ENCODE measurements around the gene FBXW11.

FBXW11 gene

DNA sequence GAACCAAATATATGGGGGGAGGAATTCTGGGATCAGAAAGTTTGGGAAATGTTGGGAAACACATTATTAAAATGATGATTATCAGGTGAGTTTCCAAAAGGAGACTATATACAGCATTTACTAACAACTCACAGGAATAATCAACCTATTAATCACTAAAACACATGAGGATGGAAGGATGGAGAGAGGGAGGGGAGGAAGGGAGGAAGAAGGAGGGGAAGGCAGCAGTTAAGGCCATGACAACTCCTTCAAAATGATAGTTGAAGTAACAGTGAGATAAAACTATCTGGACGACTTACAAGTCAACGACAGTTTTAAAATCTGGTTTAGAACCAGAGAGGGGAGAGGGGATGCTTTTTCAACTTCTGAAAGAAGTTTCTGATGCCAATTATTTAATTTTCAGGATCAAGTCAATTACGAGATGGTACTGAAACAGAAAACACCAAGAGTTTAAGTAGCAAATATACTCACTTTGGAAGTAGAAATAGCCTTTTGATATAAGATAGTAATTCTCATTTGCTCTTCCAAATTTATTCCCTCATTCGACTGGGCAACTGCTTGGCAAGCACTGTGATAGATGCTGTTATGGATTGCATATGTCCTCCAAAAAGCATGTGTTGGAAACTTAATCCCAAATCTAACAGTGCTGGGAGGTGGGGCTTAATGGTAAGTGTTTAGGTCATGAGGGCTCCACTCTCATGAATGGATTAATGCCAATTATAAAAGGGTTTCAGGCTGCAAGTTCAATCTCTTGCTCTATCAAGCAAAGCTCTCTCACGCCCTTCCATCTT, 30.4 kb downstream of the FBXW11 start:
- no peaks in the 10 kb centered on the region for H3K36me3 Mint-ChIP-seq (ENCODE audit: insufficient read depth)

GRCh38 chr5:171975262-171975876, 31.1 kb downstream of the FBXW11 start:
- Mint-ChIP-seq H3K4me3 (no peak overlapping the region), H3K27me3 (no peaks in the 10 kb centered on the region), H3K4me1 (peaks cover 62% of the 10 kb centered on the region), H3K36me3 (ENCODE audit: insufficient read depth) (no peaks in the 10 kb centered on the region), H3K9me3 (peaks cover under 1% of the 10 kb centered on the region), H3K27ac (ENCODE audit: low read depth) (no peak overlapping the region)
- ATAC-seq (replicated peaks; ENCODE audit: extremely low read depth, poor library complexity, severe bottlenecking) (no peak), DNase-seq (ENCODE audit: low spot score in 2 of 2) (no peak)

More for the DNA sequence above, 30.4 kb downstream of the FBXW11 start:
- Mint-ChIP-seq H3K4me3 (no peak overlapping the region), H3K27ac (ENCODE audit: low read depth) (no peak overlapping the region), H3K9me3 (no peaks in the 10 kb centered on the region), H3K27me3 (no peaks in the 10 kb centered on the region), H3K4me1 (peaks cover 56% of the 10 kb centered on the region)
- no peak for DNase-seq (ENCODE audit: low spot score in 2 of 2)
- ATAC-seq (replicated peaks; ENCODE audit: extremely low read depth, poor library complexity, severe bottlenecking): no peak

DNA sequence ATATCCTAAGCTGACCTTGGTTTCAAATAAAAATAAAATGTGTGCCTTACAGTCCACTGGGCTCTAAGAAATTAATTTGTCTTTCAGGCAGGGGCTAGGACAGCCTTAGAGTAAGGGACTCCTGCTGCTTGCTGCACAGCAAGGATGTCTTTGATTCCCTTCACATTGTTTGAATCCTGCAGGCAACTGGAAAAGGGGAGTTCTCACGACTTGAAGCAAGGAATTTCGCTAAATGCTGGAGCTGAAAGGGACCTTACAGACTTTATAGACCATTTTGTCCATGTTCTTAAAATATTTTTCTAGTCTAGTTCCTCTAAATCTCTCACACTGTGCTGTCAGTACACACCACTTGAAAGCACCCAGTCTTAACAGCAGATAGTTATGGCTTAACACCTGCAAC, 35.6 kb downstream of the FBXW11 start:
- DNase-seq (ENCODE audit: low spot score in 2 of 2): no peak
- Mint-ChIP-seq H3K4me1 (peaks cover 56% of the 10 kb centered on the region), H3K4me3 (no peak overlapping the region), H3K27ac (ENCODE audit: low read depth) (no peak overlapping the region), H3K9me3 (peaks cover 7% of the 10 kb centered on the region), H3K36me3 (ENCODE audit: insufficient read depth) (peaks cover 13% of the 10 kb centered on the region), H3K27me3 (no peaks in the 10 kb centered on the region)
- no peak for ATAC-seq (replicated peaks; ENCODE audit: extremely low read depth, poor library complexity, severe bottlenecking)

GRCh38 chr5:171969288-171969880, 37.1 kb downstream of the FBXW11 start:
- Mint-ChIP-seq H3K9me3 (peaks cover 10% of the 10 kb centered on the region), H3K36me3 (ENCODE audit: insufficient read depth) (peaks cover 15% of the 10 kb centered on the region), H3K27me3 (no peaks in the 10 kb centered on the region), H3K4me3 (no peak overlapping the region), H3K27ac (ENCODE audit: low read depth) (no peak overlapping the region), H3K4me1 (peaks cover 54% of the 10 kb centered on the region)
- DNase-seq (ENCODE audit: low spot score in 2 of 2) (no peak), ATAC-seq (replicated peaks; ENCODE audit: extremely low read depth, poor library complexity, severe bottlenecking) (no peak)

GRCh38 chr5:171968531-171968930, 37.9 kb downstream of the FBXW11 start:
- H3K36me3 Mint-ChIP-seq (ENCODE audit: insufficient read depth): peaks cover 15% of the 10 kb centered on the region
- H3K4me1 Mint-ChIP-seq: peaks cover 60% of the 10 kb centered on the region

DNA sequence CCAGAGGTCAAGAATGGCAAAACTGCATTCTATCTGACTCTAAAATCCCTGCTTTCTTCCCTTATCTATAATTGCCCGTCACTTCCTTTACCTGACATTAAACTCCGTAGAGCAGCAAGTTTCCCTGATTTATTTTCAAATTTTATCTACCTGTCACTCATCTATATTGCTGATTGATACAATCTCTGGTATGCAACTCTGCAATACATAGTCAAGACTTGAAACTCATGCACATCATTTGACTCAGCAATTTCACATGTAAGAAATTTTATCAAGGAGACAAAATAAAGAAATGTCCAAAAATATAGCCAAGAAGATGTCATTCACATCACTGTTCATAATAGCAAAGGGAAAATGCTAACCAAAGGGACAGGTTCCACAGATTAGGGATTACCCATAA, 39.5 kb downstream of the FBXW11 start:
- H3K4me1 Mint-ChIP-seq: peaks cover 61% of the 10 kb centered on the region
- no peak overlapping the region for H3K4me3 Mint-ChIP-seq
- ATAC-seq (replicated peaks; ENCODE audit: extremely low read depth, poor library complexity, severe bottlenecking): no peak
- H3K27ac Mint-ChIP-seq (ENCODE audit: low read depth): no peak overlapping the region
- no peak for DNase-seq (ENCODE audit: low spot score in 2 of 2)
- H3K36me3 Mint-ChIP-seq (ENCODE audit: insufficient read depth): peaks cover 15% of the 10 kb centered on the region
- H3K9me3 Mint-ChIP-seq: peaks cover 10% of the 10 kb centered on the region
- H3K27me3 Mint-ChIP-seq: no peaks in the 10 kb centered on the region

More at GRCh38 chr5:171968531-171968930, 37.9 kb downstream of the FBXW11 start:
- Mint-ChIP-seq H3K9me3 (peaks cover 10% of the 10 kb centered on the region), H3K27me3 (no peaks in the 10 kb centered on the region), H3K27ac (ENCODE audit: low read depth) (no peak overlapping the region), H3K4me3 (no peak overlapping the region)
- no peak for ATAC-seq (replicated peaks; ENCODE audit: extremely low read depth, poor library complexity, severe bottlenecking)
- no peak for DNase-seq (ENCODE audit: low spot score in 2 of 2)

- no peak for ATAC-seq (replicated peaks; ENCODE audit: extremely low read depth, poor library complexity, severe bottlenecking)
- H3K27ac Mint-ChIP-seq (ENCODE audit: low read depth): no peak overlapping the region
- no peak overlapping the region for H3K4me3 Mint-ChIP-seq
- H3K36me3 Mint-ChIP-seq (ENCODE audit: insufficient read depth): peaks cover 15% of the 10 kb centered on the region
- DNase-seq (ENCODE audit: low spot score in 2 of 2): no peak
- peaks cover 58% of the 10 kb centered on the region for H3K4me1 Mint-ChIP-seq
- H3K27me3 Mint-ChIP-seq: no peaks in the 10 kb centered on the region
- H3K9me3 Mint-ChIP-seq: peaks cover 10% of the 10 kb centered on the region
These were observed 40.2 kb downstream of the FBXW11 start for GRCh38 chr5:171966270-171966669.

DNA sequence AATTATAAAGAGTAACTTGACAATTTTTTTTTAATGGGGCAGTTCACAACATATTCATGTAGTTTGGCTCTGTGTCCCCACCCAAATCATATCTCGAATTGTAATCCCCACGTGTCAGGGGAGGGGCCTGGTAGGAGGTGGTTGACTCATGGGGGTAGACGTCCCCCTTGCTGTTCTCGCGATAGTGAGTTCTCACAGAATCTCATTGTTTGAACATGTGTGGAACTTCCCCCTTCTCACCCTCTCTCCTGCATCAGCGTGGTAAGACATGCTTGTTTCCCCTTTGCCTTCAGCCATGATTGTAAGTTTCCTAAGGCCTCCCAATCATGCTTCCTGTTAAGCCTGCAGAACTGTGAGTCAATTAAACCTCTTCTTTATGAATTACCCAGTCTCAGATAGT, 40.7 kb downstream of the FBXW11 start:
- Mint-ChIP-seq H3K27me3 (no peaks in the 10 kb centered on the region), H3K4me3 (no peak overlapping the region), H3K36me3 (ENCODE audit: insufficient read depth) (peaks cover 16% of the 10 kb centered on the region), H3K4me1 (peaks cover 53% of the 10 kb centered on the region), H3K9me3 (peaks cover 10% of the 10 kb centered on the region), H3K27ac (ENCODE audit: low read depth) (no peak overlapping the region)
- ATAC-seq (replicated peaks; ENCODE audit: extremely low read depth, poor library complexity, severe bottlenecking) (no peak), DNase-seq (ENCODE audit: low spot score in 2 of 2) (no peak)

DNA sequence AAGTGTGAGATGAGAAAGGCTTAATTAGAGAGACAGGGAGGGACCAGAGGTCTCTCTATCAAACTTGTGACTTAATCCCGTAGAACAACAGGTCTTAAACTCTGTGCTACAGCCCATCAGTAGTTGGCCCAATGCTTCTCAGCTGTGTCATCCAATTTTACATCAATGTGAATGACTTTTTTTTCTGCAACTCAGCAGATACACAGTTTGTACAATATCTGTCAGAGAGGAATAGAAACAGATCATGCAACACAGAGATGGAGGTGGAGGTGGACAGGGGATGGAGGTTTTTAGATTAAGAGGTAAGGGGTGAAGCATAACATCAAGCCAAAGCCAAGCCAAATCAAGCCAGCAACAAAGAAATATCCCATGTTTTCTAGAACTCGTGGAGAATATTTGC, 43.0 kb downstream of the FBXW11 start:
- Mint-ChIP-seq H3K4me3 (no peak overlapping the region), H3K4me1 (peaks cover 46% of the 10 kb centered on the region)

GRCh38 chr5:171961117-171961516, 45.3 kb downstream of the FBXW11 start:
- no peak overlapping the region for H3K27ac Mint-ChIP-seq (ENCODE audit: low read depth)
- H3K4me1 Mint-ChIP-seq: peaks cover 59% of the 10 kb centered on the region
- H3K36me3 Mint-ChIP-seq (ENCODE audit: insufficient read depth): peaks cover 4% of the 10 kb centered on the region
- no peaks in the 10 kb centered on the region for H3K27me3 Mint-ChIP-seq
- H3K4me3 Mint-ChIP-seq: no peak overlapping the region
- peaks cover 5% of the 10 kb centered on the region for H3K9me3 Mint-ChIP-seq
- DNase-seq (ENCODE audit: low spot score in 2 of 2): no peak
- ATAC-seq (replicated peaks; ENCODE audit: extremely low read depth, poor library complexity, severe bottlenecking): no peak

More for the DNA sequence above, 43.0 kb downstream of the FBXW11 start:
- H3K36me3 Mint-ChIP-seq (ENCODE audit: insufficient read depth): peaks cover 12% of the 10 kb centered on the region
- DNase-seq (ENCODE audit: low spot score in 2 of 2): no peak
- ATAC-seq (replicated peaks; ENCODE audit: extremely low read depth, poor library complexity, severe bottlenecking): no peak
- peaks cover 5% of the 10 kb centered on the region for H3K9me3 Mint-ChIP-seq
- H3K27ac Mint-ChIP-seq (ENCODE audit: low read depth): peak overlapping the region; percentile 38
- no peaks in the 10 kb centered on the region for H3K27me3 Mint-ChIP-seq

DNA sequence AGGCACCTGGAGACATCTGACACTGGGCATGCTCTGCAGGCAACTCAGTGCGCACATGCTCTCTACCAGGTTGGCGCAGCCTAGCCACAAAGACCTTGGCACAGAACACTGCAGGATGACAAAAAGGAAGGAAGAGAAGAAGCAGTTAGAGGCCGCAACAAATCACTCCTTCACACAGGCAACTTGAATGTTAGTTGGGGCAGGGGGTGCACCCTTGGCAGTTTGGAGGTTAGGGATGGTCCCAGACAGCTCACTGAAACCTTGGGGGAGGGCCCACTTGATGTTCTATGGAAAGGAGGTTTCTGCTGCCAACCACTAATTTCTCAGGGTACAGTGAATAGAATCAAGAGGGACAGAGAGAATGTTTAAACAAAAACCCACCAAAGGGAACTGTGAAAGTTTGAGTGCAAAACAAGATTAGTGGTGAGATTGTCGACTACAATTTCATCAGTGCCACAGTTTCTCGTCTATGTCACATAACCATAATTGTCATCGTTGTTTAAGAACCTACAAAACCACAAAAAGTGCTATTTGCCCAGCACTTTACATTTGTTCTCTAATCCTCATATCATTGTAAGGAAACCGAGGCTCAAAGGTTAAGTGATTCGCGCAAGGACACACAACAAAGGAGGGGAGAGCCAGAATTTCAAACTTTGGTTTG, 48.7 kb downstream of the FBXW11 start:
- Mint-ChIP-seq H3K9me3 (no peaks in the 10 kb centered on the region), H3K4me1 (peaks cover 51% of the 10 kb centered on the region), H3K4me3 (peak overlapping the region; percentile 72), H3K36me3 (ENCODE audit: insufficient read depth) (peaks cover 3% of the 10 kb centered on the region), H3K27ac (ENCODE audit: low read depth) (peak overlapping the region; percentile 87), H3K27me3 (no peaks in the 10 kb centered on the region)
- ATAC-seq (replicated peaks; ENCODE audit: extremely low read depth, poor library complexity, severe bottlenecking) (peak; percentile 81), DNase-seq (ENCODE audit: low spot score in 2 of 2) (peak; percentile 22 to 29)

GRCh38 chr5:171956887-171957495, 49.4 kb downstream of the FBXW11 start:
- H3K36me3 Mint-ChIP-seq (ENCODE audit: insufficient read depth): peaks cover 3% of the 10 kb centered on the region
- no peaks in the 10 kb centered on the region for H3K9me3 Mint-ChIP-seq
- ATAC-seq (replicated peaks; ENCODE audit: extremely low read depth, poor library complexity, severe bottlenecking): no peak
- peaks cover 49% of the 10 kb centered on the region for H3K4me1 Mint-ChIP-seq
- H3K27ac Mint-ChIP-seq (ENCODE audit: low read depth): peak overlapping the region; percentile 87
- no peak for DNase-seq (ENCODE audit: low spot score in 2 of 2)
- H3K4me3 Mint-ChIP-seq: peak overlapping the region; percentile 72
- no peaks in the 10 kb centered on the region for H3K27me3 Mint-ChIP-seq

Measured in central memory CD8-positive, alpha-beta T cell (primary cell).